Vagina (tissue), 2 donors: Measurements from ENCODE around the gene LRRC7.

Experiments used
- POLR2A ChIP-seq, 2 donors: fragments of 450-650 bp; IDR thresholded peaks; one replicate each; pipeline ENCODE4 v1.6.1; 2017; ENCODE audit warnings: antibody characterized with exemption in 2 of 2, mild to moderate bottlenecking in 2 of 2, moderate library complexity in 2 of 2
- TF ChIP-seq, protein P1 (sequence below), 3 experiments: fragments of 450-650 bp in 2 of 3; fragments of 200-600 bp in 1 of 3; sonication (generic) in 1 of 3; IDR thresholded peaks; one replicate each; pipeline ENCODE4 v1.5.1; 2017 to 2019; ENCODE audit warnings: antibody characterized with exemption in 3 of 3, mild to moderate bottlenecking in 2 of 3, moderate library complexity in 2 of 3

DNA sequence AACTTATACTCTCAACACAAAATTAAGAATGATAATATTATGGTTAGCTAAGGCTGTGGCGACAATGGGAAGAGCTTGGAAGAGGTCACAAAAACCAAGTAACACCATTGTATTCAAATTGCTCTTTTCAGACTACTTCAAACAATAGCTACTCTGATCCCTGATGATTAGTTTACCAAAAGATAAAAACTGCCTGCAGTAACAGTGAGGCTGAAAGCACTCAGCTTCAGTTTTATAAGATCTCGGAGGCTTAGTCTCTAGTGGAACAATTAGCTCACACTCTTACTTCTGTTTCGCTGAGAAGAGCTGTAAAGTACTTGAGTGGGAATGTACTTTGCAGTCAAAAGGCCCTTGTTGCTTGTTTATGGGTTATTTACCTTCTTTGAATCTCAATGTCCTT lies 278.5 kb downstream of the LRRC7 start:
- TF ChIP-seq POLR2A (IDR thresholded peaks at IDR 0.05) = no peak
- TF ChIP-seq, protein P1, sequence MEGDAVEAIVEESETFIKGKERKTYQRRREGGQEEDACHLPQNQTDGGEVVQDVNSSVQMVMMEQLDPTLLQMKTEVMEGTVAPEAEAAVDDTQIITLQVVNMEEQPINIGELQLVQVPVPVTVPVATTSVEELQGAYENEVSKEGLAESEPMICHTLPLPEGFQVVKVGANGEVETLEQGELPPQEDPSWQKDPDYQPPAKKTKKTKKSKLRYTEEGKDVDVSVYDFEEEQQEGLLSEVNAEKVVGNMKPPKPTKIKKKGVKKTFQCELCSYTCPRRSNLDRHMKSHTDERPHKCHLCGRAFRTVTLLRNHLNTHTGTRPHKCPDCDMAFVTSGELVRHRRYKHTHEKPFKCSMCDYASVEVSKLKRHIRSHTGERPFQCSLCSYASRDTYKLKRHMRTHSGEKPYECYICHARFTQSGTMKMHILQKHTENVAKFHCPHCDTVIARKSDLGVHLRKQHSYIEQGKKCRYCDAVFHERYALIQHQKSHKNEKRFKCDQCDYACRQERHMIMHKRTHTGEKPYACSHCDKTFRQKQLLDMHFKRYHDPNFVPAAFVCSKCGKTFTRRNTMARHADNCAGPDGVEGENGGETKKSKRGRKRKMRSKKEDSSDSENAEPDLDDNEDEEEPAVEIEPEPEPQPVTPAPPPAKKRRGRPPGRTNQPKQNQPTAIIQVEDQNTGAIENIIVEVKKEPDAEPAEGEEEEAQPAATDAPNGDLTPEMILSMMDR (IDR thresholded peaks at IDR 0.05) = no peak
